ENCODE data around the gene OR2T11. TPM values are rescaled to one million over a fixed set of nuclear protein-coding genes. Genes with fewer than 3 reads are reported as not detected.

OR2T11 gene
- total RNA-seq, 1 experiment from 2014 or later, result not detected

DNA sequence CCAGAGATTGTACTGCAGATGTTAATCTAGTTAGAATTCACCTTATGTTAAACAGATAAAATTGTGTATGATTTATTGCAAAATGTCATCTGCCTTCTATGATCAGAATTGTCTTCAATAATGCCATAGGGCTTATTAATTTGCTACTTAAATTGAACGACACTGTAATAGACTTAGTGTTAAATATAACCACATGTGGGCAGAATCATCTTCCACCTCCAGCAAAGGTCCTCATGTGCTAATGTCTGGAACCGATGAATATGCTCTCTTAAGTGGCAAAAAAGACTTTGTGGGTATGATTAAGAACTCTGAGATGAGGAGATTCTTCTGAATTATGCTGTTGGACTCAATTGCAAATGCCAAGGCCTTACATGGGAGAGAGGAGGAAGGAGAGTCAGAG is 4.3 kb downstream of the OR2T11 start:
- Histone ChIP-seq H3T11ph (ENCODE audit: low read length) (no peak overlapping the region), H3K4me1 (ENCODE audit: insufficient read depth, low read length) (no peaks in the 10 kb centered on the region), H3K14ac (ENCODE audit: insufficient read depth, low read length) (no peak overlapping the region), H3K27ac (ENCODE audit: insufficient read length, low read depth, low read length) (no peak overlapping the region), H3K79me1 (ENCODE audit: insufficient read depth, low read depth, low read length, poor library complexity, severe bottlenecking) (no peaks in the 10 kb centered on the region), H3K9ac (ENCODE audit: extremely low read depth, insufficient read length, low read length) (no peak overlapping the region), H4K5ac (ENCODE audit: insufficient read length, low read depth, low read length) (no peak overlapping the region), H3K4me2 (ENCODE audit: insufficient read depth, insufficient read length, low read length) (no peak overlapping the region), H3K18ac (ENCODE audit: insufficient read length, low read depth, low read length) (no peak overlapping the region), H3K56ac (ENCODE audit: insufficient read length, low read depth, low read length) (no peak overlapping the region), H2AK5ac (ENCODE audit: insufficient read length, low read length) (no peak overlapping the region), H3K4ac (ENCODE audit: low read depth, low read length) (no peak overlapping the region), H3K79me2 (ENCODE audit: insufficient read depth, low read length) (no peaks in the 10 kb centered on the region), H4K20me1 (ENCODE audit: control insufficient read depth, insufficient read depth, insufficient read length) (no peaks in the 10 kb centered on the region), H2BK120ac (ENCODE audit: low read depth, low read length, poor library complexity, severe bottlenecking) (no peak overlapping the region), H3K23me2 (ENCODE audit: insufficient read length, low read depth, low read length, poor library complexity, severe bottlenecking) (no peaks in the 10 kb centered on the region), H3K9me3 (ENCODE audit: control insufficient read depth, low read depth, low read length) (peaks cover 60% of the 10 kb centered on the region), H4K8ac (replicated peaks; ENCODE audit: insufficient read length, low read depth, low read length) (no peak overlapping the region), H2BK15ac (ENCODE audit: low read depth, low read length) (no peak overlapping the region), H4K91ac (ENCODE audit: insufficient read length, low read depth, low read length) (no peak overlapping the region), H2AFZ (ENCODE audit: low read length) (no peak overlapping the region), H3K27me3 (ENCODE audit: insufficient read depth, low read length) (no peaks in the 10 kb centered on the region), H2BK5ac (ENCODE audit: insufficient read length, low read length) (no peak overlapping the region), H2BK12ac (ENCODE audit: insufficient read length, low read depth, low read length) (no peak overlapping the region), H2BK20ac (ENCODE audit: low read depth, low read length, poor library complexity, severe bottlenecking) (no peak overlapping the region), H3K23ac (ENCODE audit: insufficient read length, low read depth, low read length) (no peak overlapping the region)
- DNase-seq, result no peak
- H3K4me1 Mint-ChIP-seq, result no peaks in the 10 kb centered on the region
- WGBS (ENCODE audit: extremely low coverage, insufficient read length, low lambda C conversion rate), result no CpG with 5 or more reads among the region's 2 CpGs
- peaks cover 4 to 14% (median 4%) of the 10 kb centered on the region in 3 experiments; a peak in 6 of 7 replicates for H3K36me3 Mint-ChIP-seq (ENCODE audit: insufficient read depth in 1 of 3, low read depth in 3 of 3)
- H3K4me3 Mint-ChIP-seq, result no peak overlapping the region
- H3K9me3 Mint-ChIP-seq, result peaks cover 37 to 46% of the 10 kb centered on the region in 2 experiments
- H3K27ac Mint-ChIP-seq, result no peak overlapping the region
- TF ChIP-seq, protein P1, sequence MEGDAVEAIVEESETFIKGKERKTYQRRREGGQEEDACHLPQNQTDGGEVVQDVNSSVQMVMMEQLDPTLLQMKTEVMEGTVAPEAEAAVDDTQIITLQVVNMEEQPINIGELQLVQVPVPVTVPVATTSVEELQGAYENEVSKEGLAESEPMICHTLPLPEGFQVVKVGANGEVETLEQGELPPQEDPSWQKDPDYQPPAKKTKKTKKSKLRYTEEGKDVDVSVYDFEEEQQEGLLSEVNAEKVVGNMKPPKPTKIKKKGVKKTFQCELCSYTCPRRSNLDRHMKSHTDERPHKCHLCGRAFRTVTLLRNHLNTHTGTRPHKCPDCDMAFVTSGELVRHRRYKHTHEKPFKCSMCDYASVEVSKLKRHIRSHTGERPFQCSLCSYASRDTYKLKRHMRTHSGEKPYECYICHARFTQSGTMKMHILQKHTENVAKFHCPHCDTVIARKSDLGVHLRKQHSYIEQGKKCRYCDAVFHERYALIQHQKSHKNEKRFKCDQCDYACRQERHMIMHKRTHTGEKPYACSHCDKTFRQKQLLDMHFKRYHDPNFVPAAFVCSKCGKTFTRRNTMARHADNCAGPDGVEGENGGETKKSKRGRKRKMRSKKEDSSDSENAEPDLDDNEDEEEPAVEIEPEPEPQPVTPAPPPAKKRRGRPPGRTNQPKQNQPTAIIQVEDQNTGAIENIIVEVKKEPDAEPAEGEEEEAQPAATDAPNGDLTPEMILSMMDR (conservative IDR thresholded peaks at IDR 0.05), result no peak
- no peaks in the 10 kb centered on the region; the same call in 1 of the 2 replicates for H3K27me3 Mint-ChIP-seq (ENCODE audit: low read depth)
